Liver (tissue), 9 donors: ENCODE results near the gene RIPK1. TPM values are rescaled to one million over a fixed set of nuclear protein-coding genes. Genes with fewer than 3 reads are reported as not detected.

Source experiments
- DNase-seq: peaks from one replicate; pipeline ENCODE4 v3.0.0-alpha.2; 2017; ENCODE audit warnings: low spot score
- H3K27ac ChIP-seq, 2 donors: one replicate each; pipeline ENCODE4 v1.7.0; 2013; ENCODE audit warnings: inconsistent platforms in 2 of 2, low read length in 2 of 2, control low read depth in 1 of 2, low read depth in 1 of 2, mild to moderate bottlenecking in 1 of 2
- H3K27me3 ChIP-seq, 4 donors: one replicate each; pipeline versions ENCODE4 v1.6.1 to v1.7.0; 2013; ENCODE audit warnings: low read length in 3 of 4, inconsistent platforms in 1 of 4, mild to moderate bottlenecking in 1 of 4, moderate library complexity in 1 of 4; ENCODE audit not compliant: control insufficient read depth in 4 of 4, insufficient read depth in 4 of 4
- H3K36me3 ChIP-seq, 4 donors: one replicate each; pipeline versions ENCODE4 v1.6.1 to v1.7.0; 2013; ENCODE audit warnings: low read length in 3 of 4, mild to moderate bottlenecking in 3 of 4, low read depth in 1 of 4, moderate library complexity in 1 of 4; ENCODE audit not compliant: control insufficient read depth in 4 of 4, insufficient read depth in 3 of 4
- H3K4me1 ChIP-seq, 4 donors: one replicate each; pipeline versions ENCODE4 v1.6.1 to v1.7.0; 2013; ENCODE audit warnings: low read length in 3 of 4, mild to moderate bottlenecking in 3 of 4, moderate library complexity in 1 of 4; ENCODE audit not compliant: control insufficient read depth in 4 of 4, insufficient read depth in 4 of 4
- H3K4me3 ChIP-seq, 3 donors: one replicate each; pipeline versions ENCODE4 v1.6.1 to v1.7.0; 2013; ENCODE audit warnings: low read length in 3 of 3, control low read depth in 1 of 3, low read depth in 1 of 3, mild to moderate bottlenecking in 1 of 3
- H3K9ac ChIP-seq, 2 donors: one replicate each; pipeline ENCODE4 v1.7.0; 2013; ENCODE audit warnings: low read length in 2 of 2, mild to moderate bottlenecking in 2 of 2, moderate library complexity in 2 of 2, control low read depth in 1 of 2, low read depth in 1 of 2
- H3K9me3 ChIP-seq, 4 donors: one replicate each; pipeline versions ENCODE4 v1.6.1 to v1.7.0; 2013; ENCODE audit warnings: low read length in 3 of 4; ENCODE audit not compliant: control insufficient read depth in 4 of 4
- EGR1 ChIP-seq, 2 donors: IDR thresholded peaks; 2 replicates each; pipeline ENCODE4 v1.6.1; 2016 to 2018; ENCODE audit warnings: antibody characterized with exemption in 2 of 2, low read depth in 2 of 2
- FOXA1 ChIP-seq: IDR thresholded peaks from 2 replicates; pipeline ENCODE4 v1.6.1; 2016; ENCODE audit warnings: antibody characterized with exemption
- HNF4A ChIP-seq, 2 donors: conservative IDR thresholded peaks; 2 replicates each; pipeline ENCODE4 v1.6.1; 2016; ENCODE audit warnings: antibody characterized with exemption in 2 of 2, mild to moderate bottlenecking in 2 of 2
- HNF4G ChIP-seq: IDR thresholded peaks from 2 replicates; pipeline ENCODE4 v1.6.1; 2016; ENCODE audit warnings: antibody characterized with exemption
- JUND ChIP-seq, 2 donors: IDR thresholded peaks; 2 replicates each; pipeline ENCODE4 v1.6.1; 2016; ENCODE audit warnings: antibody characterized with exemption in 2 of 2
- NR2F2 ChIP-seq: IDR thresholded peaks from 2 replicates; pipeline ENCODE4 v1.6.1; 2016; ENCODE audit warnings: antibody characterized with exemption
- RAD21 ChIP-seq, 2 donors: IDR thresholded peaks; 2 replicates each; pipeline ENCODE4 v1.6.1; 2016; ENCODE audit warnings: antibody characterized with exemption in 2 of 2, mild to moderate bottlenecking in 2 of 2
- RXRA ChIP-seq, 2 donors: IDR thresholded peaks; 2 replicates each; pipeline ENCODE4 v1.6.1; 2017 to 2018; ENCODE audit warnings: antibody characterized with exemption in 2 of 2, mild to moderate bottlenecking in 1 of 2
- SP1 ChIP-seq: IDR thresholded peaks from 2 replicates; pipeline ENCODE4 v1.6.1; 2018; ENCODE audit warnings: antibody characterized with exemption, mild to moderate bottlenecking
- TAF1 ChIP-seq: conservative IDR thresholded peaks from 2 replicates; pipeline ENCODE4 v1.6.1; 2016; ENCODE audit warnings: antibody characterized with exemption, mild to moderate bottlenecking
- YY1 ChIP-seq: IDR thresholded peaks from 2 replicates; pipeline ENCODE4 v1.6.1; 2016; ENCODE audit warnings: antibody characterized with exemption, mild to moderate bottlenecking
- WGBS: extraction: QIAGEN DNeasy Blood & Tissue Kit; methylation state at CpG from one replicate; pipeline ENCODE4 v1.1.7; 2013; 5-methylcytosine and 5-hydroxymethylcytosine counted together
- polyA plus RNA-seq, 2 donors: library from polyadenylated mRNA; stranded (reverse) in 1 of 2; unstranded in 1 of 2; fragments of 200-250 nt in 1 of 2; fragments of >200 nt in 1 of 2; fragmentation: Nextera tagmentation in 1 of 2; extraction: Ambion mirVana in 1 of 2; gene quantifications; one replicate each; pipeline versions ENCODE4 v1.2.1 to v1.2.3, GENCODE V29; 2013 to 2015
- total RNA-seq, 2 donors: library from RNA; depleted of rRNA; stranded (reverse); fragments of >200 nt; gene quantifications; one replicate each; pipeline ENCODE4 v1.2.3, GENCODE V29; 2014
- TF ChIP-seq, protein P1 (sequence below): IDR thresholded peaks from 2 replicates; pipeline ENCODE4 v1.6.1; 2016; ENCODE audit warnings: antibody characterized with exemption
- TF ChIP-seq, protein P2 (sequence below): IDR thresholded peaks from 2 replicates; pipeline ENCODE4 v1.6.1; 2016; ENCODE audit warnings: antibody characterized with exemption
- TF ChIP-seq, protein P3 (sequence below): IDR thresholded peaks from 2 replicates; pipeline ENCODE4 v1.6.1; 2016; ENCODE audit warnings: antibody characterized with exemption
- TF ChIP-seq, protein P4 (sequence below): IDR thresholded peaks from 2 replicates; pipeline ENCODE4 v1.6.1; 2016; ENCODE audit warnings: antibody characterized with exemption, mild to moderate bottlenecking
- donor health status: healthy.
- donor health status: healthy.
- donor health status: healthy.
- donor health status: healthy.
- donor health status: healthy.

The RIPK1 gene
- total and polyA plus RNA-seq, 4 donors: 6.7 to 27.2 (median 13.3) TPM

DNA sequence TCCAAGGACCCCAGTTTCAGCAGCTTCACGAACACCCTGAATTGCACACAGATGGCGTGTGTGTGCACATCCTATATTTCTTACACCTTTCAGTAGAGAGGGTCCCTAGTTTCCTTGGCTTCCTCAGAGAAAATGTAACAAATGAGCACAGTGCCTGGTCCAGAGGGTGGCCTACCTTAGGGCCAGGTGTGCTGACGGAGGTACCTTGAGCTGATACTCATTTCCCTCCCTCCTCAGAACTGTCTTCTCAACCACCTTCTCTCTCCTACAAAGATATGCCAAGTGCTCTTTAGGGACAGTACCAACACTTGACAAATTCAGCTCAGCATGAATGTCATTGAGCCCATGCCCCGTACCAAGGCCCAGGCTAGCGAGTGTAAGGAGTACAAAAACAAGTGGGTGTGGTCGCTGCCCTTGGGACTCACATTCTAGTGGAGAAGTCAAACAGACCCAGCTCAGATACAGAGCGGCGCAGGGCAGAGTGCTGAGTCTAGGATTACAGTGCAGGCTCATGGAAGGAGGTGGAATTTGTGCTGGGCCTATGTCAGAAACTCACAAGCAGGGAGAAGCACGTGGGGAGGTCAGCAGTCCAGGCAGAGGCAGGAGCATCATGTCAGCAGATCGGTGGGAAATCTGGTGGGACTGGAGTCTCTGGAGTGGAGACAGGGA lies 40.6 kb downstream of the RIPK1 start:
- 88% methylated on average over 10 of the region's 10 CpGs for whole genome bisulfite sequencing
- DNase-seq: no peak
- H3K36me3 ChIP-seq: peaks cover 11 to 64% (median 55%) of the 10 kb centered on the region in 4 donors

DNA sequence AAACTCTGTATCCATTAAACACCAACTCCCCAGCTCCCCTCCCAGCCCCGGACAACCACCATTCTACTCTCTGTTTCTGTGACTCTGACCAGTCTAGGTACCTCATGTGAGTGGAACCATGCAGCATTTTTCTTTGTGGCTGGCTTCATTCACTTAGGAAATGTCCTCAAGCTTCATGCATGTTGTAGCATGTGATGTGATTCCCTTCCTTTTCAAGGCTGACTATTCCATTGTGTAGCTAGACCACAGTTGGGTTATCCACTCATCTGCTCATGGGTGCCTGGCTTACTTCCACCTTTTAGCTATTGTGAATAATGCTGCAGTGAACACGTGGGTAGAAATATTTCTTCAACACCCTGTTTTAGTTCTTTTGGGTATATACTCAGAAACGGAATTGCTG lies 41.5 kb downstream of the RIPK1 start:
- H3K27ac ChIP-seq: no peak overlapping the region
- peaks cover 12 to 62% (median 56%) of the 10 kb centered on the region in 4 donors for H3K36me3 ChIP-seq
- no peaks in the 10 kb centered on the region for H3K27me3 ChIP-seq
- 95% methylated on average over 3 of the region's 3 CpGs for WGBS
- no peaks in the 10 kb centered on the region for H3K4me1 ChIP-seq
- no peaks in the 10 kb centered on the region for H3K9me3 ChIP-seq
- no peak for DNase-seq
- H3K4me3 ChIP-seq: no peak overlapping the region
- no peak overlapping the region for H3K9ac ChIP-seq
- TF ChIP-seq, protein P1, sequence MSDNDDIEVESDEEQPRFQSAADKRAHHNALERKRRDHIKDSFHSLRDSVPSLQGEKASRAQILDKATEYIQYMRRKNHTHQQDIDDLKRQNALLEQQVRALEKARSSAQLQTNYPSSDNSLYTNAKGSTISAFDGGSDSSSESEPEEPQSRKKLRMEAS: no peak
- TF ChIP-seq, protein P2, sequence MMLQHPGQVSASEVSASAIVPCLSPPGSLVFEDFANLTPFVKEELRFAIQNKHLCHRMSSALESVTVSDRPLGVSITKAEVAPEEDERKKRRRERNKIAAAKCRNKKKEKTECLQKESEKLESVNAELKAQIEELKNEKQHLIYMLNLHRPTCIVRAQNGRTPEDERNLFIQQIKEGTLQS: no peak
- no peak for TF ChIP-seq FOXA1
- no peak for TF ChIP-seq RAD21 (IDR thresholded peaks at IDR 0.05)
- TF ChIP-seq HNF4A (conservative IDR thresholded peaks at IDR 0.05): no peak
- TF ChIP-seq, protein P3, sequence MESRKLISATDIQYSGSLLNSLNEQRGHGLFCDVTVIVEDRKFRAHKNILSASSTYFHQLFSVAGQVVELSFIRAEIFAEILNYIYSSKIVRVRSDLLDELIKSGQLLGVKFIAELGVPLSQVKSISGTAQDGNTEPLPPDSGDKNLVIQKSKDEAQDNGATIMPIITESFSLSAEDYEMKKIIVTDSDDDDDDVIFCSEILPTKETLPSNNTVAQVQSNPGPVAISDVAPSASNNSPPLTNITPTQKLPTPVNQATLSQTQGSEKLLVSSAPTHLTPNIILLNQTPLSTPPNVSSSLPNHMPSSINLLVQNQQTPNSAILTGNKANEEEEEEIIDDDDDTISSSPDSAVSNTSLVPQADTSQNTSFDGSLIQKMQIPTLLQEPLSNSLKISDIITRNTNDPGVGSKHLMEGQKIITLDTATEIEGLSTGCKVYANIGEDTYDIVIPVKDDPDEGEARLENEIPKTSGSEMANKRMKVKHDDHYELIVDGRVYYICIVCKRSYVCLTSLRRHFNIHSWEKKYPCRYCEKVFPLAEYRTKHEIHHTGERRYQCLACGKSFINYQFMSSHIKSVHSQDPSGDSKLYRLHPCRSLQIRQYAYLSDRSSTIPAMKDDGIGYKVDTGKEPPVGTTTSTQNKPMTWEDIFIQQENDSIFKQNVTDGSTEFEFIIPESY: no peak
- no peak for TF ChIP-seq HNF4G
- TF ChIP-seq RXRA (IDR thresholded peaks at IDR 0.05): no peak
- TF ChIP-seq TAF1: no peak
- no peak for TF ChIP-seq SP1
- TF ChIP-seq, protein P4, sequence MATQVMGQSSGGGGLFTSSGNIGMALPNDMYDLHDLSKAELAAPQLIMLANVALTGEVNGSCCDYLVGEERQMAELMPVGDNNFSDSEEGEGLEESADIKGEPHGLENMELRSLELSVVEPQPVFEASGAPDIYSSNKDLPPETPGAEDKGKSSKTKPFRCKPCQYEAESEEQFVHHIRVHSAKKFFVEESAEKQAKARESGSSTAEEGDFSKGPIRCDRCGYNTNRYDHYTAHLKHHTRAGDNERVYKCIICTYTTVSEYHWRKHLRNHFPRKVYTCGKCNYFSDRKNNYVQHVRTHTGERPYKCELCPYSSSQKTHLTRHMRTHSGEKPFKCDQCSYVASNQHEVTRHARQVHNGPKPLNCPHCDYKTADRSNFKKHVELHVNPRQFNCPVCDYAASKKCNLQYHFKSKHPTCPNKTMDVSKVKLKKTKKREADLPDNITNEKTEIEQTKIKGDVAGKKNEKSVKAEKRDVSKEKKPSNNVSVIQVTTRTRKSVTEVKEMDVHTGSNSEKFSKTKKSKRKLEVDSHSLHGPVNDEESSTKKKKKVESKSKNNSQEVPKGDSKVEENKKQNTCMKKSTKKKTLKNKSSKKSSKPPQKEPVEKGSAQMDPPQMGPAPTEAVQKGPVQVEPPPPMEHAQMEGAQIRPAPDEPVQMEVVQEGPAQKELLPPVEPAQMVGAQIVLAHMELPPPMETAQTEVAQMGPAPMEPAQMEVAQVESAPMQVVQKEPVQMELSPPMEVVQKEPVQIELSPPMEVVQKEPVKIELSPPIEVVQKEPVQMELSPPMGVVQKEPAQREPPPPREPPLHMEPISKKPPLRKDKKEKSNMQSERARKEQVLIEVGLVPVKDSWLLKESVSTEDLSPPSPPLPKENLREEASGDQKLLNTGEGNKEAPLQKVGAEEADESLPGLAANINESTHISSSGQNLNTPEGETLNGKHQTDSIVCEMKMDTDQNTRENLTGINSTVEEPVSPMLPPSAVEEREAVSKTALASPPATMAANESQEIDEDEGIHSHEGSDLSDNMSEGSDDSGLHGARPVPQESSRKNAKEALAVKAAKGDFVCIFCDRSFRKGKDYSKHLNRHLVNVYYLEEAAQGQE: no peak
- no peak for TF ChIP-seq YY1
- no peak for TF ChIP-seq NR2F2

More for the DNA sequence above, 40.6 kb downstream of the RIPK1 start:
- Histone ChIP-seq H3K9me3 (no peaks in the 10 kb centered on the region), H3K4me3 (no peak overlapping the region), H3K9ac (no peak overlapping the region), H3K27me3 (no peaks in the 10 kb centered on the region), H3K27ac (no peak overlapping the region), H3K4me1 (no peaks in the 10 kb centered on the region)
- TF ChIP-seq EGR1 (IDR thresholded peaks at IDR 0.05; ENCODE audit: low read depth in 2 of 2): no peak
- no peak for TF ChIP-seq HNF4G
- TF ChIP-seq JUND (IDR thresholded peaks at IDR 0.05): no peak
- TF ChIP-seq, protein P3: no peak
- TF ChIP-seq FOXA1: no peak
- no peak for TF ChIP-seq TAF1
- TF ChIP-seq, protein P1: no peak
- TF ChIP-seq, protein P4: no peak
- TF ChIP-seq SP1: no peak
